NCI-H460 (cell line): ENCODE measurements around the gene E2F4. TPM values are rescaled to one million over a fixed set of nuclear protein-coding genes. Genes with fewer than 3 reads are reported as not detected.

Source experiments
- DNase-seq: peaks from one replicate; pipeline ENCODE4 v3.0.0-alpha.2; 2016; ENCODE audit warnings: low read depth; ENCODE audit errors: extremely low read depth
- total RNA-seq: library from RNA; depleted of rRNA; stranded (reverse); fragments of >200 nt; shearing (Covaris generic); gene quantifications from 2 replicates; pipeline ENCODE4 v1.2.3, GENCODE V29; 2014

E2F4 gene
- total RNA-seq, 1 experiment from 2014 or later = 122 TPM

- DNase-seq = no peak
Measured at GRCh38 chr16:67173323-67173722, 18.6 kb upstream of the E2F4 start.

GRCh38 chr16:67173808-67174705 is 17.9 kb upstream of the E2F4 start:
- DNase-seq = peak; percentile 91

GRCh38 chr16:67174706-67175231 is 17.2 kb upstream of the E2F4 start:
- no peak for DNase-seq

- DNase-seq = no peak
Measured at GRCh38 chr16:67176662-67177061, 15.3 kb upstream of the E2F4 start.

GRCh38 chr16:67177743-67178699 is 13.9 kb upstream of the E2F4 start:
- DNase-seq = no peak

GRCh38 chr16:67179421-67180080 is 12.4 kb upstream of the E2F4 start:
- no peak for DNase-seq

- DNase-seq = no peak
Measured at GRCh38 chr16:67180166-67180565, 11.8 kb upstream of the E2F4 start.

- no peak for DNase-seq
Measured at GRCh38 chr16:67181346-67181745, 10.6 kb upstream of the E2F4 start.

GRCh38 chr16:67182288-67182687 is 9.7 kb upstream of the E2F4 start:
- DNase-seq = no peak

- no peak for DNase-seq
Measured at GRCh38 chr16:67183284-67183626, 8.7 kb upstream of the E2F4 start.

GRCh38 chr16:67183627-67184452 is 8.1 kb upstream of the E2F4 start, which contains the start of gene MATCAP1:
Gene MATCAP1, minus strand, starts transcription at chr16:67183963. Its CDS starts 3,353 bp downstream, at chr16:67180610.
- peak; percentile 99 for DNase-seq

GRCh38 chr16:67184453-67184994 is 7.4 kb upstream of the E2F4 start:
- DNase-seq = no peak

GRCh38 chr16:67184995-67185650 is 6.8 kb upstream of the E2F4 start:
- peak; percentile 92 for DNase-seq

GRCh38 chr16:67185651-67186134 is 6.3 kb upstream of the E2F4 start:
- DNase-seq = no peak

GRCh38 chr16:67186550-67186950 is 5.4 kb upstream of the E2F4 start:
- DNase-seq = no peak

- DNase-seq = no peak
Measured at GRCh38 chr16:67187175-67187890, 4.6 kb upstream of the E2F4 start.

GRCh38 chr16:67188323-67188722 is 3.6 kb upstream of the E2F4 start:
- DNase-seq = no peak

GRCh38 chr16:67188798-67189197 is 3.2 kb upstream of the E2F4 start:
- no peak for DNase-seq
